Sciatic nerve (tissue), 2 donors: ENCODE results near the gene ADAM23. TPM values are rescaled to one million over a fixed set of nuclear protein-coding genes. Genes with fewer than 3 reads are reported as not detected.

ENCODE experiments used
- ATAC-seq: fragments of 200-7000 bp; cut with Tn5 transposase; one replicate; pipeline ENCODE4 v1.9.1; 2020; ENCODE audit warnings: mild to moderate bottlenecking, moderate library complexity
- DNase-seq: peaks from one replicate; pipeline ENCODE4 v3.0.0-alpha.2; 2020; ENCODE audit warnings: low spot score
- intact Hi-C: fragments of 100-400 bp; cut with DNase I; formaldehyde crosslinking; loops from one replicate; pipeline ENCODE4 v1.14.2; 2022
- total RNA-seq: library from RNA; stranded (reverse); fragmentation: NEBNext Ultra II Directional; extraction: Animal tissue kit (Norgen Biotek cat#: 25700); gene quantifications from one replicate; pipeline ENCODE4 v1.2.1, GENCODE V29; 2021
- donor health status: DM: no; HTN: no; CAD: no.
- donor health status: DM: no; HTN: no; CAD: no.

Gene ADAM23
- total RNA-seq, 1 donor from 2014 or later, result 9.4 TPM

DNA sequence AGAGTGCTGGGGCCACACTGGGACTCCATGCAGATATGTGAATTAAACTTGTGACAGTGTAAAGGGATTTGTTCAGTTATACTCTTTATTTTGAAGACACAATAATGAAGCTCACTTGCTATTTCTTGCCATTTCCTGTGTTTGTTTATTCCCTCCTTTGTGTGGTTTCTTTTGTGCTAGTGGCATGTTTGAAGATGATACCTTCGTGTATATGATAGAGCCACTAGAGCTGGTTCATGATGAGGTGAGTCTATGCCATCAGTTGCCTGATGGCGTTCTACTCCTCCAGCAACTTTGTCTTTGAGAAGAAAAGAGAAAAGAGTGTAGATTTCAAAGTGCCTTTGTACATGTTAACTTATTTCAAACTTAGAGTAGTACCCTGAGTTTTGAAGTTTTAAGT lies 99.7 kb downstream of the ADAM23 start:
- ATAC-seq, result no peak
- intact Hi-C loops, result no loop called here
- no peak for DNase-seq

DNA sequence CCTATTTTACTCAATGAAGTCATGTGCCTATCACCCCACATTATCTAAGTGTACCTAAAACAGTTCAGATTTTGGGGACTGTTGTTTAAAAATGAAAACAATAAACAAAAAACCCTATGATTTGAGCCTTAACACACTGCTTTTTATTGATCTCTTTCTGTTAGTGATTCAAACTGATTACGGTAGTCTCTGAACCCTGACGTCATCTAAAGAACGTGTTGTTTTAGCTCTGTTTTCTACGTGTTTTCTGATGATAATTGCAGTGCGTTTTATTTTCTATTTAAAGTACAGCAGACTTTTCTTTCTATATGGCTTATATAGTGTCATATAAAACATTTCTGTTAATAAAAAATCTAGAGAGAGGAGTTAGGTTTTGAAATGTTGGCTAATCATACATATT lies 105.1 kb downstream of the ADAM23 start:
- ATAC-seq (no peak), DNase-seq (no peak)
- intact Hi-C loops, result no loop called here

DNA sequence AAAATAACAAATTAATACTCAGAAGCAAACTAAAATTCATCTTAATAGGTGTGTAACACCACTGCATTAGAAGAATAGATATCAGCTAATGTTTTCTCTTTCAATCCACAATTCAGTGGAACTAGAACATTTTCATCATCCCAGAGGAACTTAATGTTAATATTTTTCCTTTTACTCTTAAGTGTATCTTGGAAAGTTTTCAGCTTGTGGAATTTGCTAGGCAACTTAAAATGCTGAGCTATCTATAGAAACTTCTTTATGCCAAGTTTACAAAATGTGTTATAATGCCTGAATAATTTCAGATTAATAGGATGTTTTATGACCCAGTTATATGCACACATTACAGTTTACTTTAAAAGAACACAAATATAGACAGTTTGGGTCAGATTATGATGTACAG lies 112.4 kb downstream of the ADAM23 start:
- DNase-seq (no peak), ATAC-seq (no peak)
- intact Hi-C loops, result no loop called here

DNA sequence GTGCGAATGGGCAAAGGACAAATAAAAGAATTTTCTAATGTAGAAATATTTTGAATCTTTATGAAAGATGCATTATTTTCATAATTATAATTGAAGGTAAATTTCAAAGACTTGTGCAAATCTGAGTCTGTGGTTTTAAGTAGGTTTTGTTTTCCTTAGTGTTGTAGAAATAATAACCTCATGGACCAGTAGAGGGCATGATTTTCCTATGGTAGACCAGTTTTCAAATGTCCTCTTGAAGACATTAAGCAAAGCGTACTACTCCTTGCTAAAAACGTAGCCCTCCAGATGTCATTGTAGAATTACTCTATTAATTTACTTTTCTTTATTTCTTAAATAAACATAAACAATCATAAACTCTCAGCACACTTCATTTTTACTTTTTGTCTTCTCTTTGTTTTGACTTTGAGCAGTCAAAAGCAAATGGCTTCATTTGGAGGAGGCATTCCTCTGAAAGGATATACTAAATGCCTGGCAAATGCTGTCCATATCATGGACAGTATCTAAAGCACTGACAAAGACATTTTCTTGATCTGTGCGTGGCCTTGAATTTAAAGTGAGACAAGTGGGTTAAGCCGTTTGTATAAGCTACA lies 113.1 kb downstream of the ADAM23 start:
- intact Hi-C loops, result no loop called here
- no peak for ATAC-seq
- no peak for DNase-seq

DNA sequence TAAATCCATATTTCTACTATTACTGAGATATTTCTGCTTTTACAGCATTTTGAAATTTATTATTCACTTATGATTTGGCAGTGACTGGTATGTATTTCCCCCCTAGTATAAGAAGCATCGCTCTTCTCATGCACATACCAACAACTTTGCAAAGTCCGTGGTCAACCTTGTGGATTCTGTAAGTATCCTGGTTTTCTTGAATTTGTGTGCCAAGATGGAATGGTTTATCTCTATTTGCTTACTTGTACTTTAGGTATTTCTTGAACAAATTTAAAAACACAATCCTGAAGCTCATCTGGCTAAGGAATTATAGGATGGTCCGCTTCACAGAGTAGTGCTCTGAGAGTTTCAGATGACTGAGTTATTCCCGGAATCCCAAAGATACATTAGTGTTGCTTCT lies 114.0 kb downstream of the ADAM23 start:
- no peak for ATAC-seq
- intact Hi-C loops, result no loop called here

DNA sequence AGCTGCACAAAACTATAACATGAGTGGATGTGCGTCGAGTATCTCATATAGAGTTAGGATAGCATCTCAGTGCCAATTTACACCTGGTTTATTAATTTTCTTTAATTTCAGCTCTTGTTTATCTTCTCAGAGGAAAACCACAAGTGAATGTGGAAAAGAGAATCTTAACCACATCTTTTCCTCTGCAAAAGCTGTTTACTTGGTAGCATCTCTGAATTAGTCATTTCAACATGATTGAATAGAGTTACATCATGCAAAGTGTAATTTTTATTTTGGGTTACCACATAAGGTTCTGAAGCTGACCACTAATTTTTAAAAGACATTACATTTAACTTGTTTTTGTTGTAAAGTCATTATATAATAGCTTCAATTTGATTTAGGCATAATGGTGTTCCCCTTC lies 115.2 kb downstream of the ADAM23 start:
- intact Hi-C loops, result no loop called here
- ATAC-seq, result no peak
- no peak for DNase-seq

More for the DNA sequence above, 114.0 kb downstream of the ADAM23 start:
- no peak for DNase-seq

DNA sequence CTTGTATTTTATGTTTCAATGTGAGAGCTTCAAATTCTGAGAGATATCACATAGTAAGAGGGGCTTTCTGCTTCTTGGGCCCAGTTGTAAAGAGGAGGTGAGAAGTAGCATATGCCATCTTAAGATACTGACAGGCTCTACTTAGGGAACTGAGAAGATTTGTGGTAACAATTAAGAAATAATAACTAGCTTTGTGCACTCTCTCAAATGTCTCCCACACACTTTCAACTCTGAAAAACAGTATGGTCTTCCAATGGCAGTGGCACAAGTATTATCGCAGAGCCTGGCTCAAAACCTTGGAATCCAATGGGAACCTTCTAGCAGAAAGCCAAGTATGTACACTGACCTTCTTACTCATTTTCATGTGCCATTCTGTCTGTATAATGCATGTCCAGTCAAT lies 118.6 kb downstream of the ADAM23 start:
- no peak for ATAC-seq
- intact Hi-C loops, result no loop called here

DNA sequence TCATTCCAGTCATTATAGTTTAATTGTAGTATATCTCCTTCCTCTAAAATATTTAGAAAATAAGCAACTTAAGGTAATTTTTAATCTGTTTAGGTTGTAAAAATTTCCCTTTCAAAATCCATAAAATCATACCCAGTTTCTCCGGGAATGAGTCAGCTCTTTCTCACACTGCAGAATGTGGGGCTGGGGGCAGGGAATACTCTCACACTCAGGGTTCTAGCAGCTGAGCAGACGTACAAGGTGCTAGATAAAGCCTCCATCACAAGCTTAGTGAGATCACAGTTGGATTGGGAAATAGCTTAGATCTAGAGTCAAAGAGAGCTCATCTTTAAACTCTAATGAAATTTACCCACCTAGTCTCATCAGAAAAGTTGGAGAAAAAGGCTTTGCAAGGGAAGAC lies 119.0 kb downstream of the ADAM23 start:
- no peak for DNase-seq
- ATAC-seq, result no peak
- intact Hi-C loops, result no loop called here

More for the DNA sequence above, 118.6 kb downstream of the ADAM23 start:
- DNase-seq, result no peak

DNA sequence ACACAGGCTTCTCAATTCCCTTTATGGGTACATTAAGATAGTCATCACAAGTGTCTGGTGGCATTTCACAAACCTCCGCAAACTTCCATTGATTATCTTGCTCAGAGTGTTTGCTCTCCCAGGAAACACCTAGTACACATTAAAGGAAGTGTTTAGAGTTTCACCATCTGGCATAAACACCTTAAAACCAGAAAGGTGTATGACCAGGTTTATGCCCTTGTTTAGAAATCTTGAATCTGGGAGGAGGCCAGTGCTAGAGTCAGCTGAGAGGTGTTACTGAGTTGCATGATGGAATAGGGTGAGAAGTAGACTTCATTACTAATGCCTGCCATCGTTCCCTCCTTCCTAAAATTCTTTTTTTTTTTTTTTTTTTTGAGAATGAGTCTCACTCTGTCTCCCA lies 120.0 kb downstream of the ADAM23 start:
- intact Hi-C loops, result no loop called here
- no peak for ATAC-seq
- DNase-seq, result no peak

DNA sequence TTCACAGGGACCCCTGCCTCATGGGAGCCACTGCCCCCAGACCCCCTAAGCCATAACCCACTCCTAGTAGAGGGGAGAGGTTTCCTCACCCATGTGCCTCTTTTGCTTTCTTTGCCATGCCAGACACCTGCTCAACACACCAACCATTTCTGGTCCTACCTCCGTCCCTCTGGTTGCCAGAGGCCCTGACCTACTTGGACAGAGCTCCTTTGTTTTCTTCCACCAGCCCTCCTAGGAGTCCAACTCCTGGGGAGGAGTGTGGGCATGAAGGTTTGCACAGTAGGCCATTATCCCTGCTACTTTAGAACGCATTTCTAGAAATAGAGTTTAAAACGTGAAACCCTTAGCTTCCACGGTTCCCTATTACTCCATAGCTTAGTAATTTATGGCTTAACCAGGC lies 122.3 kb downstream of the ADAM23 start:
- intact Hi-C loops, result no loop called here
- DNase-seq (no peak), ATAC-seq (no peak)

DNA sequence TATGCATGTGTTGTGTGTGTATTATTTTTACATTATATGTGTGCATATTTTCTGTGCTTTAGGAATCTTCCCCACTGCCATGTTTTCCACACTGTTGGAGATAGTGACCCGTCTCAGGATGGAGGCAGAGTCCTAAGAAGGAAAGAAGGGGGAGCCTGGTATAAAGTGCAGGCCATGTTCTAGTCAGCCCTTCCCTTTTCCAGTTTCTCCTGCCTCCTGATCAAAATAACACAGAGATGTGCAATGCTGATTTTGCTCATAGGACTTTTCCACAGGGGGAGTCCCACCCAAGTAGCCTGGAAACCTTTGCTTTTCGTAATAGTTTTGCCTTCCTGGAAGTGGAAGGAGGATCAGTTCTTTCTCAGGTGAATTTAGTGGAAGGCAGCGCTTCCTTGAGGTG lies 126.1 kb downstream of the ADAM23 start:
- intact Hi-C loops, result no loop called here
- DNase-seq, result no peak
- ATAC-seq, result no peak

DNA sequence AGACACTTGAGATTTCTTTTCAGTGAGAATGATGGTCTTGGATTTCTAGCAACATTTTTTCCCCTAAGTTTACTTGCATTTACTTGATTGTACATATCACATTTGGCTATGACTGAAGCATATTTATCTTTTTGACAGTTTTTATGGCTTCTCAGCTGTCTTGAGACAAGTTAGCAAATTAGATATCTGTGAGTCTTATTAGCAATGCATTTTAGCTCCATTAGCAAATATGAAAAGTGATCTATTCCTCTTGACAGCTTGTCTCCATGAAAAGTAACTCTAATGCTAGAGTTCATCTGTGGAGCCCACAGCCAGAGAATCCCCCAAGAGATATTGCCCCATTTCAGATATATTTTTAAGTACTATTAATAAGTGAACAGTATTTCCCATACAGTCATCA lies 126.9 kb downstream of the ADAM23 start:
- DNase-seq (no peak), ATAC-seq (no peak)
- intact Hi-C loops, result no loop called here

DNA sequence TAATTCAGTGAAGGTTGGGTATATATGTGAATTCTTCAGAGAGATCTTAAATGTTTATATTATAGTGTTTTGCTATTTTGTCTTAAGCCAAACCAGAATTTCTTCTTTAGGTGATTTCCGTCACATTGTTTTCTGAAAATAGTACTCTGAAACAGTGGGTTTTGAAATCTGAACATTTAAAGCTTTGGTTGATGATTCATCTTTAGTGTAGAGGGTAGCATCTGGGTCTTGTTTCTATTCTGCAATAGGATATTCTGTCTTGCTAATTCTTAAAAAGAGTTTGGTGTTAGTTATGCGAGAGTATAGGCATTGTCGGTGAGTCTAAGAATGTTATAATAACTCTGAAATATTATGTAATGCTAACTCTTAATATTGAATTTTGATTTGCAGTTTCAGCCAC lies 129.4 kb downstream of the ADAM23 start:
- DNase-seq, result no peak
- intact Hi-C loops, result no loop called here
- no peak for ATAC-seq

DNA sequence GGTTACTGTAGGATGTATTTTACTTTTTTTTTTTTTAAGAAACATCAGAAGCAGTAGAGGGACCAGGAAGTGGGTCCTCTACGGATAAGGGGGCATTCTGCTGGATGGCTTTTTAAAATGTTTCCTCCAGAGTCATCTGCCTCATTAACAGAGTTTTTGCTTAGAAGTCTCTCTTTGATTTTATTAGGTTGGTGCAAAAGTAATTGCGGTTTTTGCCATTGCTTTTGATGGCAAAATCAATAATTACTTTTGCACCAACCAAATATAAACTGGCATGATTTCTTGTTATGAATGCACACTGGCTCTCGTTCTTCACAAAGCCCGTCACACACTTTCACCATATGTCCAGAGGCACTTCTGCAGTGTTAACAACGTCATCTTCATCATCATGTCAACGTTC lies 130.5 kb downstream of the ADAM23 start:
- ATAC-seq, result no peak
- intact Hi-C loops, result no loop called here
- DNase-seq, result no peak

DNA sequence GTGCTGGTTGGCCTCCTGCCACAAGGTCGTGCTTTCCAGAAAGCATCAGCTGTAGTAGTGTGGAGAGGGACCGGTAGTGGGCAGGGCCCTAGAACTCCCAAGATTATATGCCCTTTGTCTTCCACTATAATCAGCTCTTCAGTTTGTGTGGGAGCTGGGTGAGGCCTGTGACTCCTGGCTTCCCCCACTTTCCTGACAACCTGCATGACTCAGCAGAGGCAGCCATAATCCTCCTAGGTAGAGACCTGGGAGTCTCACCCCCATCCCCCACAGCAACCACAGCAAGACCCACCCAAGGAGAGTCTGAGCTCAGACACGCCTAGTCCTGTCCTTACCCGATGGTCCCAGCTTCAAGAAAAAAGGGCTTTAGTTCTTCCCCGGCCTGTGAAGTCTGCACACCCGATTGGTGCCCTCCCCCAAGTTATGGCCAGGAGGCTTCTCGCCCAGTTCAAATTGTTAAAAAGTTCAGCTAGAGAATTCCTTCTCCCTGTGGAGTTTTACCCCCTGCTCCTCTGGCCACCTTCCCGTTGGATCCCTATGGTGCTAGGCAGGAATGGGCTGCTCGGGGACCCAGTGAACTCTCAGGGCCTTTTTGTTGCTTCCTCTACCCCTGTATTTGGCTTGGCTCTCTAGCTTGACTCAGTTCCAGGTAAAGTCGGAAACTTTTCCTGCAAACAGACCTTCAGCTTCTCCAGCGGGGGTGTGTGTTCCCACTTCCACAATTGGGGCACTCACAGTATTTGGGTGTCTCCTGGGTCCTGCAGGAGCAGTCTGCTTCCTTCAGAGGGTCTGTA lies 141.2 kb downstream of the ADAM23 start:
- ATAC-seq (peak; percentile 32), DNase-seq (no peak)
- intact Hi-C loops, result no loop called here

DNA sequence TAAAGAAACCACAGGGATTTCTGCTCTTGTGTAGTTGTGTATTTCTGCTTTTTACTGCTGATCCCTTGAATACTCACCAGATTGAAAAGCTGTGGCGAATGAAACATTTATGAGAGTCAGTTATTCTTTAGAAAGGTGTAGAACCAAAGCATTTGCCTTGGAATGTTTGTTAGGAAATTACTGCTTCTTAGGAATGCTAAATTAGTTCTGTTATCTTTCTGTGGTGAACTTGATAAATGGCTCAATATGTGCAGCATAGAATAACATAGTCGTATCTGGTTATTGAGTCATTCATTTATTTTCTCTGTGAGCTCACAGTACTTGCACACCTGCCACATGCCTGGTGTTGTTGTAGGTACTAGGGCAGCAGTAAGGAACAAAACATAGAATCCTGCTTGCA lies 142.0 kb downstream of the ADAM23 start:
- intact Hi-C loops, result no loop called here
- ATAC-seq, result no peak
- DNase-seq, result no peak

DNA sequence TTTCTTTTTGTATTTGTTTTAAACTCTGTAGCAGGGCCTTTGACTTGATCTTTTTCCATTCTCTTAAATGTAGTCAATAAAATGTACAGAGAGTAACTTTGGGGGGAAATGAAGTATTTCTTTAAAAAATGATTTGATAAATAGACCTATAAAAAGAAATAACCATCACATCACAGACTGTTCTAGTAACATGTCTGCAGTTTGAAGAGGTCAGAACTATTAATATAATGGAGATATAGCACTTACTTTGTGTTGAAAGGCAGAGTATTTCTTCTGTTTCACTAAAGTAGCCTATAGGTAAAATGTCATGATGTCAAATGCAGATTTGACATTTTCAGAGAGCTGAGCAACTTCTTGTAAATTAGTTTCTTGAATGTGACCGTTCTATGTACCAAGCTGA lies 143.3 kb downstream of the ADAM23 start:
- intact Hi-C loops, result no loop called here
- DNase-seq (no peak), ATAC-seq (no peak)

DNA sequence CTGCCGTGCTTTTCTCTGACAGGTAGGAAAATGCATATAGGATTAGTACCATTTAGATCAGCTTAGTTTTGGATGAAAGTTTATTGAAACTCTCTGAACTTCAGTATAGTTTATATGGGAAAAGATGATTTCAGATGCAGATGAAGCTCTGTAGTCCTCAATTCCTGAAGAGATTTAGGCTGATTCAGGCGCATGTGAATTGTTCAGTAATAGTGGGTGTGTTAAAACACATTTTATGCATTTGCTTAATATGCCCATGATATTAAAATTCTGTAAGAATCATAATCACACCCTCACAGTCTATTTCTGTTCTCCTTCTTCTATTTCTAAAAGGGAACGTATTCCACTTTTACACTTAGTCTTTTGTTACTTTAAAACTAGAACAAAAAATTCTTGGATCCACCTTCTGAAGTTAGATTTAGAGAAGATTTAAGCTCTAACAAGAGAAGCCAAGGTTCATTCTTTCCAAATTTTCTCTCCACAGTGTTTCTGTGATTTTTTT lies 154.4 kb downstream of the ADAM23 start:
- no peak for ATAC-seq
- no peak for DNase-seq
- intact Hi-C loops, result no loop called here

DNA sequence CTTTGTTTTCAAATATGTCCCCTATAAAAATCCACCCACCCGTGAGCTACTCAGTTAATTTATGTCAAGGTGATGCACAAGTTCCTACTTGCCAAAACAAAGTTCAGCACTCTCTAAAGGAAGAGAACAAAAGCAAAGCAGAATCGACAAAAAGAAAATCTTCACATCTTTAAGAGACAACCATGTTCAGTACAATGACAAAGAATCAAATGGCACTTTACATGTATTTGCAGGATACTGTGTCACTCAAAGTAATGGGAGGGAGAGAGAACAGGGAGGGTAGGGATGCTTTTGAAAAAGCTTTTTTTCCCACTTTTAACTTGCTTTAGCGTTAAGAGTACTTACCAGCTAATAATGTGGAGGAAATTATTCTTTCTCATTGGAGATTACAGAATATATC lies 159.9 kb downstream of the ADAM23 start:
- DNase-seq (no peak), ATAC-seq (no peak)
- intact Hi-C loops, result no loop called here

DNA sequence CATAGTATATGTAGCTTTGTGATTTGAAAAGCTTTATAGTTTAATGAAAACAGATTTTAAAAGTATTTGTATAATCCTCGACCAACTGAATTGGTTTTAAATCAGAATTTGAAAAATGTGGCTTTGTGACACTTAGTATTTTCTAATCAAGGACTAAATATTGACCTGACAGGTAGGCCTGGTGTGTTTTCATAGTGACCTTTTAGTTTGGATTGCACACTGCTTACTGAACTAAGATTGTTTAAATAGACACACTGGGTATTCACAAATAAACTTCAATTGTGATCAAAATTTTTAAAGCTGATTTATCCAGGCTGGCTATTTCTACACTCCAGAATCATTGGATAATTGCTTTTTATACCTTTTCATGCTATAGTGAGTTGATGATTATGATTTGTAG lies 167.1 kb downstream of the ADAM23 start:
- DNase-seq, result no peak
- intact Hi-C loops, result no loop called here
- ATAC-seq, result no peak

DNA sequence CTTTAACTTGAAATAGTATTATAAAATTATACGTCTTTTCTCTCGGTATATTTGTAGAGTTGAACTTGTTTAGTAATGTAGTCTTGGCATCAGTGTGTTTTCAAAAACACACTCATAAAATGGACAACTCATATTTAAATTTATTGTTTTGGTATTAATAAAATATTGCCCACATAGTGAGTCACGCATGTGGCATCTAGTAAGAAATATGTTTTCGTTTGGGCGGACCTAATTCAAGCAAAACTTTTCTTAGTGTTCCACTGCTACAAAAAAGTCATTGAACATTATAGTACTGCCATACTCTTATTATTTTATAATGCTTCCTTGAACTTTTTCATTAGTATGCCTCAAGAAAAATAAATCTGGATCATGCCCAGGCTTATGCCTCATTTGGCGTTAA lies 167.9 kb downstream of the ADAM23 start:
- ATAC-seq (no peak), DNase-seq (no peak)
- intact Hi-C loops, result no loop called here
